IPS-18c (cell line): ENCODE measurements around the gene EFCAB14.
"Not testable (repeated sequence)": the region's sequence is repeated elsewhere in the genome, so short reads cannot be mapped to it uniquely, and the experiment has no call there.

Experiments used
- H3K4me3 ChIP-seq: 2 replicates; pipeline ENCODE4 v1.7.0; 2013; ENCODE audit warnings: low read depth, mild to moderate bottlenecking, low read length, moderate library complexity; ENCODE audit not compliant: insufficient read depth
- H3K9me3 ChIP-seq: one replicate; pipeline ENCODE4 v1.6.1; 2013; ENCODE audit warnings: mild to moderate bottlenecking, low read length, moderate library complexity; ENCODE audit not compliant: control insufficient read depth, insufficient read depth

Gene EFCAB14, protein sequence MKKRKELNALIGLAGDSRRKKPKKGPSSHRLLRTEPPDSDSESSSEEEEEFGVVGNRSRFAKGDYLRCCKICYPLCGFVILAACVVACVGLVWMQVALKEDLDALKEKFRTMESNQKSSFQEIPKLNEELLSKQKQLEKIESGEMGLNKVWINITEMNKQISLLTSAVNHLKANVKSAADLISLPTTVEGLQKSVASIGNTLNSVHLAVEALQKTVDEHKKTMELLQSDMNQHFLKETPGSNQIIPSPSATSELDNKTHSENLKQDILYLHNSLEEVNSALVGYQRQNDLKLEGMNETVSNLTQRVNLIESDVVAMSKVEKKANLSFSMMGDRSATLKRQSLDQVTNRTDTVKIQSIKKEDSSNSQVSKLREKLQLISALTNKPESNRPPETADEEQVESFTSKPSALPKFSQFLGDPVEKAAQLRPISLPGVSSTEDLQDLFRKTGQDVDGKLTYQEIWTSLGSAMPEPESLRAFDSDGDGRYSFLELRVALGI

DNA sequence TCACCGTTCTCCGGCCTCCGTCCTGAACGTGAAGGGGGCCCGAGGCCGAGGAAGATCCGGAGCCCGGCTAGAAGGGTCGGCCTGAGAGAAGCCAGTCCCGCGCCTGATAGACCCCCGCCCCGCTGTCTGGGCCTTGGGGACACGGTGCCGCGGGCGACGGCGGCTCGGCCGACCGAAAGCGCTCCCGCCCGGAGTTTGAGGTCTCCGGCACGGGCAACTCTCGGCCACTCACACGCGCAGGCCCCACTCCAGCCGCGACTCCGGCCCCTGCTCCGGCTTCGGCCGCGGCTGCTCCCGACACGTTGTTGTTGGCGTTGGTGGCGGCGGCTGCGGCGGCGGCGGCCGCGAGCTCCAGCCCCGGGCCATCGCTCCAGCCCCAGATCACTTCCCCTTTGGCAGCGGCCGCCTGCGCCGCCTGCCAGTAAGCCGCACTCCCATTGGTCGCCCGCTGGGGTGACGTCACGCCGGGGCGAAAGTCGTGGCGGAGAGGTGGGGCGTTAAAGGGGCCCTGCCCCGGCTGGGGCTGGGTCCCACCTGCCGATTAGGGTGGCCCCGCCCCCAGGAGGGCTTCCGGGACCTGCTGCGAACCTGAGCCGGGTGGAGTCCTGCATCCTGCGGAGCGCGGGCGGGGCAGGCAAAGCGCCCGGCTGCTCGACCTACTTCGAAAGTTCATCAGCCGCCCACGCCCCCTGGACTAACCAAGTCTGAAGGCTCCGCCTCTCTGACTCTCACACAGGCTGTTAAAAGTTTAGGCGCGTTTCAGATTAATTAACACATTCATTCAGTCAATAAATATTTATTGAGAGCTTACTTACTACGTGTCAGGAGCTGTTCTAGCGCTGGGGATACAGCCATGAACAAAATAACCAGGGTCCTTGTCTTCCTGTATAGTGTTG is at the start of gene EFCAB14:
Gene EFCAB14 (minus strand): TSS at position 388 of the 896 bp plus-strand sequence. CDS start 1,027 bp downstream, outside the sequence.
- no peaks in the 10 kb centered on the region for H3K9me3 ChIP-seq
- H3K4me3 ChIP-seq, result peak within 1 kb of the TSS; percentile 95

DNA sequence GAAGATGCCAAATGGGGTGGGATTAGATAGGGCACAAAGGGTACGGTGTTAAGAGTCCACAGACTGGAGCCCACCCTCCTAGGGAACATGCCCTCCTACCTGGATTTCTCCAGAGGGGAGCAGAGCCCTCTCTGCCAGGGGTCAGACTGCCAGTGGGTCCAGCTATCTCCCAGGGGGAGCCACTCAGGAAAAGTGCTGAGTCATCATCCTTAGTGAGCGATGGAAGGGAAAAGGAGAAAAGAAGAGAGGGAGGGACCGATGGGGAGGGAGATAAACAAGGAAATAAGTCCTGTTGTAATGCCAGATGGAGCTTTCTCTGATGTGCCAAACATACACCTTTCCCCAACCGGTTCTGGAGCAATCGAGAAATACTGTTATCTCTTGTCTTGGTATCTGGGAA is 49.5 kb upstream of the EFCAB14 start:
- Histone ChIP-seq H3K9me3 (peaks cover 7% of the 10 kb centered on the region), H3K4me3 (no peak overlapping the region)

DNA sequence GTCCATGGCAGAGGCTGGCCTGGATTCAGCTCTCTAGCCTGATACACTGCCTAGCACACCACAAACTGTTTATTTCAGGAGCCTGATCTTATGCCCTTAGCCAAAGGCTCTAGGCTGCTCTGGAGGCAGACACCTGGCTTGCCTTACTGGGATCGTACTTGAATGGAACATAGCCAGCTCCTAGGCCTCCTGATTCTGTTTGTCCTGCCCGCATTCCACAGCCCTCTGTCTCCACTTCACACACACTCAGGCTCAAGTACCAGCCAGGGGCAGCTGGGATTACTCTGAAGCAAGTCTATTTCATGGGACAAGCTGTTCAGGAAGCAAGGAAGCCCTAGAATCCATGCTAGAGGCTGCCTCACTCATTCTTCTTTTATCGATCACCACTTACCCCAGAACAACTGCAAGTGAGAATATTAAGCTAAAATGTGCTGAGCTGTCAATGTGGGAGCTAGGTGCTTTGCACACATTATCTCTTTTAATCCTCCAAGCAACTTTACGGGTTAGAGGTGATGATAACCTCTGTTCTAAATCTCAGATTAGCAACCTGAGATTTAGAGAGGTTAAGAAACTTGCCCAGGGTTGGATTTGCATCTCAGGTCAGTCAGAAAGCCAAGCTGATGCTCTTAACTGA is 48.9 kb upstream of the EFCAB14 start:
- Histone ChIP-seq H3K9me3 (peaks cover 7% of the 10 kb centered on the region), H3K4me3 (no peak overlapping the region)

DNA sequence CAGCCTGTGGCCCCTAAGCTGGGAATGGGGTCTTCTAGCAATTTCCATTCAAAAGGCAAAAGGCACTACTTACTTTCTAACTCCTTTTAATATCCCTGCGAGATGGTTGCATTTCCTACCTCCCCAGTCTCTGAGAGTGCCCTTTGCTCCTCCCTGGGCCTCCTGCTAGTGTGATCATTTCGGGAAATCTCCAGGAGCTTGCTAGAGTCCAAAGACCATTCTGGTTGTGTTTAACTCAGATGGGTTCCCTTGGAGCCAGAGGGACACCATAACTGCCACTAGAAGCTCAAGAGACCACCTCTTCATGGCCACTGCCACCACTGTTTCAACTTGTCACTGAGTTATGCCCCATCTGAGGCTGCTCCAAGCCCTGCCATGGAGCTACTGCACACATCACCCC is 45.5 kb upstream of the EFCAB14 start:
- Histone ChIP-seq H3K9me3 (peaks cover under 1% of the 10 kb centered on the region), H3K4me3 (no peak overlapping the region)

DNA sequence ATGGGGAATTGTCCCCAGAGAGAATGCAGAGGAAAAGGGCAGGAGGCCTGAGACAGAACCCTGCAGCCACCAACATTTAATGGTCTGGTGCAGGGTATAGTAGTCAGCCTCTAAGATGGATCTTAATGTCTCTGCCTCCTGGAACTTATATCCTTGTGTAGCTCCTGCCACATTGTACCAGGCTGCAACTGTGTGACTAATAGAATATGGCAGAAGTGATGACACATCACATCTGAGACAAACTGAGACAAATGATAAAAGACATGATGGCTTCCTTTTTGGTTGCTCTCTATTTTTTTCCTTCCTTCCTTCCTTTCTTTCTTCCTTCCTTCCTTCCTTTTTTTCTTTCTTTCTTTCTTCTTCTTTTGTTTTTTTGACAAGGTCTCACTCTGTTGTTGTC is 42.8 kb upstream of the EFCAB14 start:
- H3K9me3 ChIP-seq, result no peaks in the 10 kb centered on the region
- no peak overlapping the region for H3K4me3 ChIP-seq

DNA sequence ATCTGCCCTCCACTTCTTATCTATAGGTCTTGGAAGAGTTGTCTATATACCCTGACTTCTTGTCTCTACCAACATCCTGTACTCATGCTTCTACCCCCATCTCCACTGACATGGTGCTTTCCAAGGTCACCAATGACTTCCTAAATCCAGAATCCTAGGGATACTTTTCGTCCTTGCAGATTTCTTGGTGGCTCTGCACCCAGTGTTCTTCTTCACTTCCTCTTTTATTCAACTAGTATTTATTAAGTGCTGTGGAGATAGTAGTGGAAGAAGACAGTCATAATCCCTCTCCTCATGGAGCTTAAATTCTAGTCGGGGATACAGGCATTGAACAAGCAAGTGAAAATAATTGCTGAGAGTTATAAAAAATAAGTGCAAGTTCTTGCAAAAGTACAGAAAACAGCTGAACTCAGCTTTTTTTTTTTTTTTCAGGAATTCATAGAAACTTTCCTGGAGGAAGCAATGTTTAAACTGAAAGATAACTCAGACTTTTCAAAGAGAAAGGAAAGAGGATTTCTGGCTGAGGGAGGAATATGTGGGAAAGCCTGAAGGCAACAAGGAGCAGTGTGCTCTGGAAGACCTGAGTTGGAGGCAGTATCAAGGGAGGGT is 41.7 kb upstream of the EFCAB14 start:
- no peaks in the 10 kb centered on the region for H3K9me3 ChIP-seq
- H3K4me3 ChIP-seq, result no peak overlapping the region

DNA sequence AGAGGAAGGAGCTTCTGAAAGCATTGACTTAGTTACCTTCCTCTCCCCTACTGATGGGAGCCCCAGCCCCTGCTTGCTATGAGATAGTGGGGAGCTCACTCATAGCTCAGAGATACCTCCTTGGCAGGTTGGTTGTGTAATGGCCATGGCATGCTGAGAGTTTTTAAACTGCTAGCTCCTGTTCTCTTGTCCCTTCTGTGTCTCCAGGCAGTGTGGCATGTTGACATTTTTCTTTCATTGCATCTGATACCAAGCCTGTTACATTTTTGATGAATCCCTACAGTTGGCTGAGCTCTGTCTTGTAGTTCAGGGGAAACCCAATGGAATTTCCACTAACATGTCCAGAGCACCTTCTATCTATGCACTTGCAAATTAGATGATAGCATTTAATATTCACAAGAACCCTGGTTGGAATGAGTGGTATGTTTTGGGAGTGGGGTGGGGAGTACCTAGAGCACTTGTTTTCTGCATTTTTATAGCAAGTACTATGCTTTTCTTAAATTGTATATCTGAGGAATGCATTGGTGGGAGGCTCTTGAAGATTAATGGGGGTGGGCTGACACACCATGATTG is 39.1 kb upstream of the EFCAB14 start:
- H3K4me3 ChIP-seq, result no peak overlapping the region
- no peaks in the 10 kb centered on the region for H3K9me3 ChIP-seq

DNA sequence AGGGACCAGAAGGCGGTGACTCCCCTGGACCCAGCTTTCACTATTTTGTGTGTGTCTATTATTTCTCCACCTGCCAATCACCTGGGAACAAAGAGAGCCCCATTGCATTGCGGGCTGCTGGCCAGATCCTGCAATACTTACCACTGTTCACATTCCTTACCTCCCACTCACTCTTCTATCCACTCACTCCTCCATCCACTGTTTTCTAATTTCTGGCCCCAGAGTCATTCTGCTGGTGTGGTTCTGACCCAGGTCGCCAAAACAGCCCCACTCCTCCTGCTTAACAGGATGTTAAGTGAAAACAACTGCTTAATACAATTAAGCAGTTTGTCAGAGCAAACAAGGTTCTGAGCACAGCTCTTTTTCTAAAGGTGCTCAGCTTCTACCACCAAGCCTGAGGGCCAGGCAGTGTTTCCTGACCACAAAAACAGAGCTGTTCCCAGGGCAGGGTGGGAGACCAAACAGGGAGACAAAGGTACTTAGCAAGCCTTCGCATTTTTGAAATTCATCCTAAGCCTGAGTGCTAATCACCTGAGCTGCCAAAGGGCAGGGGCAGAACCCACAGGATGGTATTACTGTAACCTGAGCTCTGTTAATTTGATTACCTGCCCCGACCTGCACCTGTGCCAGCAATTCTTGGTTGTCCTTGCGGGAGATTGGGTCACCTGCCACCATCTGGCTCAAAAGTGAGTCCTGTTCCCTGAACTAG is 38.5 kb upstream of the EFCAB14 start:
- no peak overlapping the region for H3K4me3 ChIP-seq

DNA sequence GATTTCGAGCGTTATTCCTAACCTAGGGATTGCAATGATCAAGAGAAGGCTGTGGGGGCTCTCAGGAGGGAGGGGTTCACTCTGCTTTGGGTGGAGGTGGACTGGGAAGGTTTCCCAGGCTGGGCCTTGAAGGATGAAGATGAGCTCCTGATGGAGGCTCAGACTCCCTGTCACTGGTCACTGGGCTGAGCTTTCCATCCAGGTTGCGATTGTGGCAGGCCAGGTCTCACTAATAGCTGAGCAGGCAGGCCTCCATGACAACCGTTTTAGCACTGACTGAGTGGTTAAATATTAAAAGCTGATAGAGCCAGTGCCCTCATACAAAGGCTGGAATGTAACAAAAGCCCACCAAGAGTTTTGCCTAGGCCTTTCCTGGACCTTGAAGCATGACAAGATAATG is 36.2 kb upstream of the EFCAB14 start:
- Histone ChIP-seq H3K9me3 (no peaks in the 10 kb centered on the region), H3K4me3 (no peak overlapping the region)

More for the DNA sequence above, 38.5 kb upstream of the EFCAB14 start:
- H3K9me3 ChIP-seq, result no peaks in the 10 kb centered on the region

DNA sequence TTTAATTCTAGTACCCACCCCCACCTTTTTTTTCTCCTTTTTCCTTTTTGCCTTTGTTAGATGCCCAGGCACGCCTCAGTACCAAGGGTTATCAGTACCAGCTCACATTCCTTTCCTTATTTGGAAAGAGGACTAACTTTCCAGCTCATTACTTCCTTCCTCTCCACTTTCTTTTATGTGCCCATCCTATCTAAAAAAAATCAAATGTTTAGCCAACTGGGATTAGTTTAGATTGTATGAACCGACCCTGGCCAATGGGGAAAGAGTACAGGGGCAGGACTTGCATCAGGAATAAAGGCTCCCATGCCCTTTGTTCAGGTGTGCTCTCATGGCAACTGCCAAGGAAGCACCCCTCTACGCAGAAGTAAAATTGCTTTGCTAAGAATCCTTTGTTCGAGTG is 35.8 kb upstream of the EFCAB14 start:
- H3K9me3 ChIP-seq, H3K4me3 ChIP-seq: not testable (repeated sequence)

DNA sequence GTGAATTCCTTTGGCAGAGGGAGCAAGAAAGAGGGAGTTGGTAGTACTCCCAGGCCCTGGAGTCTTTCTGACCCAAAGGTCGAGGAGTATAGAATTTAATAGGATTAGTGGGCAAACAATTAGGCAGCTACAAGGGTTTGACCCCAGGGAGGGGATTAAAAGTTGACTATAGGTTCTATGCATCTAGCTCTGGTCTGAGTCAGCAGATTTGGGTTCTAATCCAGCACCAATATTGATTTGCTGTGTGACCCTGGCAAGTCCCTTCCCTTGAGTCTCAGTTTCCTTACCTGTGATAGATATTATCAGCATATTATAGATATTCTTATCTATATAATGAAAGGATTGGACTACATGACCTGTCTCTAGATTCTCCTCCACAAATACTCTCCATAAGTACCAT is 35.1 kb upstream of the EFCAB14 start:
- no peaks in the 10 kb centered on the region for H3K9me3 ChIP-seq
- no peak overlapping the region for H3K4me3 ChIP-seq

DNA sequence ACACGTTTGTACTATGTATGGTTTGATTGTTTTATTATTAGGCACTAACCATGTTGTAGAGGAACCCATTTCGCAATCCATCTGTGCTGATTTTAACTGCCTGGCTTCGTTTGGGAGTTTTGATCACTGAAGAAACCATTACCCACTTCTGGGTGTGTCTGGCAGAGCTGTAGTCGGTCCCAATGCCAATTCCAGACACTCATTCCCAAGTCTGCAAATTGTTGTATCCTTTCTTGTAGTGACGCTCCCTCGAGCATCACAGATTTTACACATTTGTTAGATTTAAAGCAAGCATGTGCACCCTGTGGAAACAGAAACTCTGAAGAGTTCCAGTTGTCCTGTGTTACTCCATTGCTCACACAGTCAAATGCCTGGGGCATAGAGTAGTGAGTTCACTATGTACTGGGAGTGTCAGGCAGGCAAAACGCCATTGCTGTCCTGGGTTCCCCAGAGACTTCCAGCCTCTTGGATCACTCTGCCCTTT is 31.0 kb upstream of the EFCAB14 start:
- H3K9me3 ChIP-seq, result no peaks in the 10 kb centered on the region

DNA sequence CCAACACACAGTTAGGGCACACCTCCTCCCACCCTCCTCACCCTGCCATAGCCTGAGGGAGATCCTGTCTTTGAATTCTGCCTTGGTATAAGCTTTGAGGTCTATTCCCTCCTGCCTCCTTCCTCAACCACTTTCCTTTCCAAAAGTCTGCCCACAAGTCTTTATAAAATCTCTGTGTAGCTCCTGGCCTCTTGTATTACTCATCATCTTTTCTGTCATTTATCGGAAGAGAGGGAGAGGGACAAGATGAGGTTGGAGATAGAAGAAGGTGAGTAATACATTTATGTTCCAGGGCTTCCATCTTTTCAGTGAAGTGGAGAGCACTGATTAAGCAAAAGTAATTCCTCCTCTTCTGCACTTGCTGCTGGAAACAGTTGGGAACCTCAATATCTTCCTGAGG is 30.5 kb upstream of the EFCAB14 start:
- Histone ChIP-seq H3K4me3 (no peak overlapping the region), H3K9me3 (no peaks in the 10 kb centered on the region)

More for the DNA sequence above, 31.0 kb upstream of the EFCAB14 start:
- H3K4me3 ChIP-seq, result no peak overlapping the region

DNA sequence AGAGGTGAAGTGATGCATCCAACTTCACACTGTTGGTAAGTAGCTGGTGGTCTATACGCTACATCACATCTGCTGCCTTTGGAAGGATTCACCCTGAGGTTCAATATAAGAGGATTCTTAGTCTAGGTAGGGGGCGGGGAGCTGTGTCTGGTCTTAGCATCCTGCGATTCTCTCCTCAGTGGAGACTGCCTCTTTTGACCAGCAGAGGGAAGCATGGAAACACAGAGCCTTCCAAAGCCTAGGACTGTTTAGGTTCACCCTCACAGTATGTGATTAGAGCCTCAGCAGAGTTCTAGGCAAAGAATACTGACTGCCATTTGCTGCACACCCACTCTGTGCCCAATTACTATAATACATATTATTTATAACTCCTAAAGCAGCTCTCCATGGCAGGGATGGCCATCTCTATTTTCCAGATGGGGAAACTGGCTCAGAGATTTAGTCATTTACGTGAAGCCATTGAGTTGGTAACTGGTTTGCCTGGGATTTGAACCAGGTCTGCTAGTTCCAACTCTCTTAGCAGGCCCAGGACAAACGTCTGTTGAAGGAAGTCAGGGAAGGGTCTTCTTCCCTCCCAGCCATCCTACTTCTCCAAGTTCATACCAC is 28.9 kb upstream of the EFCAB14 start:
- Histone ChIP-seq H3K4me3 (no peak overlapping the region), H3K9me3 (no peaks in the 10 kb centered on the region)

DNA sequence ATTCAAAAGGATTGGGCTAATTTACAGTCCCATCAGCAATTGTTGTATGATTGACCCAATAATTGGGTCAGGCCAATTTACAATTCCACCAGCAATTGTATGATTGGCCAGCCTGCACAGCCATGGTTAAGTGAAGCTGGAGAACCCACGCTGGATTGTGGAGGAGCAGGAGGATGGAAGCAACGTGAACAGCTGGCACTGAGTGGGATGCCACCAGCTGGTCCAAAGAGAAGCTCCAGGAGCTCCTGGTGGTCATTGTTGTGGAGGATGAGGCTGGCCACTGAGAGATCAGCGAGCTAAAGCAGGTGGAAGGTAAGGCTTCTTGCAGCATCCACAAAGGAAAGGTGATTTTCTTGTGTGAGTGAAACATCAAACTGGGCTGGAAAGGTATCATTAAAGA is 23.2 kb upstream of the EFCAB14 start:
- no peaks in the 10 kb centered on the region for H3K9me3 ChIP-seq

More for the DNA sequence above, 23.2 kb upstream of the EFCAB14 start:
- no peak overlapping the region for H3K4me3 ChIP-seq
